ENCODE measurements around the gene OTUD3.

Gene OTUD3

GRCh38 chr1:19921310-19921709 is 39.1 kb downstream of the OTUD3 start:
- no peak overlapping the region for H3K27ac ChIP-seq (replicated peaks)
- H3K27me3 ChIP-seq (ENCODE audit: insufficient read depth, poor library complexity, severe bottlenecking), result no peaks in the 10 kb centered on the region
- no peak for TF ChIP-seq POLR2AphosphoS5 (IDR thresholded peaks at IDR 0.05; ENCODE audit: low read depth)
- TF ChIP-seq CTCF (IDR thresholded peaks at IDR 0.05; ENCODE audit: insufficient read depth, low read length), result no peak
- no peak for DNase-seq (ENCODE audit: low read depth in 1 of 2, low spot score in 1 of 2)
- no peak overlapping the region for H3K4me3 ChIP-seq (replicated peaks; ENCODE audit: insufficient read depth, low read length)

GRCh38 chr1:19922015-19922688 is 40.0 kb downstream of the OTUD3 start:
- Histone ChIP-seq H3K4me3 (replicated peaks; ENCODE audit: insufficient read depth, low read length) (no peak overlapping the region), H3K27ac (replicated peaks) (no peak overlapping the region), H3K27me3 (ENCODE audit: insufficient read depth, poor library complexity, severe bottlenecking) (no peaks in the 10 kb centered on the region)
- TF ChIP-seq SPI1 (IDR thresholded peaks at IDR 0.05; ENCODE audit: borderline replicate concordance, low read depth) (no peak), GABPA (IDR thresholded peaks at IDR 0.05; ENCODE audit: low read depth) (no peak), CTCF (IDR thresholded peaks at IDR 0.05; ENCODE audit: insufficient read depth, low read length) (no peak), POLR2AphosphoS5 (IDR thresholded peaks at IDR 0.05; ENCODE audit: low read depth) (no peak), REST (IDR thresholded peaks at IDR 0.05; ENCODE audit: insufficient replicate concordance, low read depth) (no peak)
- no peak for DNase-seq (ENCODE audit: low read depth in 1 of 2, low spot score in 1 of 2)

GRCh38 chr1:19923137-19923952 is 41.1 kb downstream of the OTUD3 start, which contains the start of gene PLA2G2E:
Gene PLA2G2E (minus strand): TSS chr1:19923617. CDS start chr1:19923559, 58 bp downstream.
- no peak for DNase-seq (ENCODE audit: low read depth in 1 of 2, low spot score in 1 of 2)
- Histone ChIP-seq H3K4me3 (replicated peaks; ENCODE audit: insufficient read depth, low read length) (no peak within 1 kb of the TSS), H3K27ac (replicated peaks) (no peak within 1 kb of the TSS), H3K27me3 (ENCODE audit: insufficient read depth, poor library complexity, severe bottlenecking) (no peaks in the 10 kb centered on the region)
- TF ChIP-seq GABPA (IDR thresholded peaks at IDR 0.05; ENCODE audit: low read depth) (no peak), CTCF (IDR thresholded peaks at IDR 0.05; ENCODE audit: insufficient read depth, low read length) (no peak), SPI1 (IDR thresholded peaks at IDR 0.05; ENCODE audit: borderline replicate concordance, low read depth) (no peak), POLR2AphosphoS5 (IDR thresholded peaks at IDR 0.05; ENCODE audit: low read depth) (no peak), REST (IDR thresholded peaks at IDR 0.05; ENCODE audit: insufficient replicate concordance, low read depth) (no peak)

All from HL-60 (cell line).